Activated CD4-positive, alpha-beta T cell treated with anti-CD3 and anti-CD28 coated beads for 24 hours (primary cell): ENCODE measurements around the gene STMN1.

Experiments used
- DNase-seq, 2 donors: peaks; one replicate each; pipeline ENCODE4 v3.0.0-alpha.2; 2020; ENCODE audit warnings: low read depth in 2 of 2

The STMN1 gene

DNA sequence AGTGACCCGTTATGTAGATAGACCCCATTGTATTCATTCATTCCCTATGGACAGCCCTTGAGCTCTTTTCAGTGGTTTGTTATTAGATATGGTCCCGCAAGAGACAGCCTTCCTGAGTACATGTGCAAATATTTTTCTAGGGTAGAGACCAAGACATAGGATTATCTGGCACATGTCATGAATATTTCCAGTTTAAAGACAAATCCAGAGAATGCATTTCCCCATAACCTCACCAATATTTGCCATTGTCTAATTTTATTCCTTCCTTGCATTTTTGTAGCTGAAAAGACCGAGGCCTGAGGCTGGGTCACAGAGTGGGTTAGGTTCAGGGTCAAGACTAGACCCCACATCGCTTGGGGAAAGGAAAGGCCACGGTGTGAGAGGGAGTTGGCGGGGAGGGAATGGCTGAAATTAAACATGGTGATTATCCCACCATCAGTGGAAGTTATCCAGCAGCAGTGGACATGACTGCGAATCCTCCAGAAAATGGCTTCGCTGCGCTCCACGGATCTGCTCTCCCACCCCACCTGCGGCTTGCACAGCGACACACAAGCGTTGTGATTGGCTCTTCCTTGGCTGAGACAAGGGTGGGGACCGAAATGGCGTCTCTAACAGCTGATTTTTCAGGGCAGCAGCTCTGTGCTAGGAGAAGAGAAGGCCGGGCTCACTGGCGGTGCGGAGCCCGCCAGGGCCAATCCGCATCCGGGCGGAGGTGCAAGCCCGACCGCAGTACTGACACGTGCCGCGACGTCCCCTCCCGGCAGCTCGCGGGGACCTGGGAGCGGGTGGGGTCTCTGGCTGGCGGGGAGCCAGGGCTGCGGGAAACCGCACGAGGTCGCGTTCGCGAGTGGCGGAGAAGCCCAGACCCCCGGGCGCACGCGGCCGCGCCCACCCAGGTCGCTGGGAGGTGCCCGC, 16.1 kb upstream of the STMN1 start:
- peak; percentile 5 to 30 for DNase-seq

DNA sequence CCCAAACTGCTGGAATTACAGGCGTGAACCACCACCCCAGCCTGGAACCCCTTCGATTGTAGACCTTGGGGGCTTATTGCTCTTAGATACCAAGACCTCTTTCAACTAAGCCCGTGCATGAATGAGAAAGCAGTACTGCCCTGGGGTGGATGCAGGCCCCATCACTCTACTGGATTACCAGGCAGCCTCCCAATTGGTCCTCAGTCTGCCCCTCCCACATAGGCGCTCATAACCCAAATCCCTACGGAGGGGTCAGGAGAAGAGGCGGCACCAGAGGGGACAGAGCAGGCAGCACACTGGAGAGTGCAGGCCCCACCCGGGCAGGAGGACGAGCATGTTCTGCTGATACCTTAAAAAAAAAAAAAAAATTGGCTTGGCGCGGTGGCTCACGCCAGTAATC, 12.4 kb upstream of the STMN1 start:
- no peak for DNase-seq

DNA sequence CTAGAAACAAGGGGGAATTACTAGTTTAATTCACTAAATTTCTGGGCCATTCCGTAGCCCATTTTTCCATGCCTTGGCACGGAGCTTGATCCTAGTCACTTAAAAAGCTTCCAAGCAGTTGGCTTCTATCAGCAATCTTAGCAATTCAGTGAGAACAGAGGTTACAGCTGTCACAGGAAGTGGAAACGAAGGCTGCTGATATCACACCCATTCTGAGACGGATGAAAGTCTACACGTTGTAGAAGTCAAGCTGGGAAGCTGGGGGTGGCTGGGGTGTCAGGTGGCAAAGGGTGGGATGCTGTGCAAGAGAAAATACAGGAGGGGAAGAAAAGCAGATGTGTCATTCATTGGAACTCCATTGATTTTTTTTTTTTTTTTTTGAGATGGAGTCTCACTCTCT, 11.8 kb upstream of the STMN1 start:
- DNase-seq: no peak

DNA sequence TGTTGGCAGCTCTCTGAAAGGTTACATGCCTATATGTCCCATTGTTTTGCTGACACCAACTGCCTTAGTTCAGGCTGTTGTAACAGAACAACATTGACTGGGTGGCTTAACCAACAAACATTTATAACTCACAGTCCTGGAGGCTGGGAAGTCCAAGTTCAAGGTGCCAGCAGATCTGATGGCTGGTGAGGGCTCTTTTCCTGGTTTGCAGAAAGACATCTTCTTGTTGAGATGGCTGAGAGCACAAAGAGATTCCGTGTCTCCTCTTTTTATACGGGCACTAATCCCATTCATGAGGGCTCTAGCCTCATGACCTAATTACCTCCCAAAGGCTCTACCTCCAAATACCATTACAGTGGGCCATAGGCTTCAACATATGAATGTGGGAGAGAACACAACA, 10.2 kb upstream of the STMN1 start:
- DNase-seq: no peak

DNA sequence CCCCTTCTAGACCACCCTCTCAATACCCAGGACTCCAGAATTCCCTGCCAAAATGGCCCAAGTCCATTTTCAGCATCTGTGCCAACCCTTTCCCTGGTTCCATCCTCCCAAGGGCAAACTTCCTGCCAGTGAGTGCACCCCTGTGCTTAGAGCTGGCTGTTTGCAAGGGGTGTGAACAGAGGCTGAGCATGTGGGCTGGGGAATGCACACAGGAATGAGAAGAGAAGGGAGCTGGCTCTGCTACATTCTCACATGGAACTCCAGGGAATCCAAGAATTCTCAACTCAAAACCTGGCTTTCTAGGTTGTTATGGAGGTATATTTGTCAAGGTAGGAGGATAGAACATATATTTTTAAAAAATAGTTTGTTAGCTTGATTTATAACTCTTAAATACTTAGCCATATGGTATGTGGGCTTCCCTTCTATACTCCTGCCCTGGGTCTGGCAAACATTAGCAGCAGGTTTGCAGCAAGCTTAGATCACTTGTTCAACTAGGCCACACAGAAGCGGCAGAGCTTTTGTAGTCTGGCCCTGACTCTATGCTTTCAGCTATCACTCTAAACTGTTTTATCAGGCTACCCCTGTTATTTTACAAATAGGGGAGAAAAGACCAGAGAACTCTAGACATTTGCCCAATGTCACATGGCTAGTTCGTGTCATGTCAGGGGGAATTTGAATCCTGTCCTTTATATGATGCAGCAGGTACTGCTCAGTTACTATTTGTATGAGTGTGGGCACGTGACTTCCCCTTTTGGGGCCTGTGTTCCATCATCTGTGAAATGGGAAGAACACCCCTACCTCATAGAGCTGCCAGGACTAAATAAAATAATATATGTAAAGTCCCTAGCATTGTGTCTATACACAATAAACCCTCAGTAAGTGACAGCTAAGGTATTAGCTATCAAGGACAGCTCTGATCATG, 8.1 kb upstream of the STMN1 start:
- no peak for DNase-seq

DNA sequence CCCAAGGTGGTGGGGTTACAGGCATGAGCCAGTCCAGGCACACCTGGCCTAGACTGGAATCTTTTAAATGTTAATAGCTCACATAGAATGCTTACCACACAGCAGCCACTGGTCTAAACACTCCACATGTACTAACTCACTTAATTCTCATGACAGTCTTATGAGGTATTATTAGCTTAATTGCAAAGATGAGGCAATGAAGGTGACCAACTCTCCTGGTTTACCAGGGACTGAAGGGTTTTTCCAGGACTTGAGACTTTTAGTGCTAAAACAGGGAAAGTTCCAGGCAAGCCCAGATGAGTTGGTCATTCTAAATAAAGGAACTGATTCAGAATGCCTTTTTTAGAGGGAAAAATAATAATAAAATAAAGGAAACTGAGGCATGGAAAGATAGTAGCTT, 7.0 kb upstream of the STMN1 start:
- DNase-seq: no peak

DNA sequence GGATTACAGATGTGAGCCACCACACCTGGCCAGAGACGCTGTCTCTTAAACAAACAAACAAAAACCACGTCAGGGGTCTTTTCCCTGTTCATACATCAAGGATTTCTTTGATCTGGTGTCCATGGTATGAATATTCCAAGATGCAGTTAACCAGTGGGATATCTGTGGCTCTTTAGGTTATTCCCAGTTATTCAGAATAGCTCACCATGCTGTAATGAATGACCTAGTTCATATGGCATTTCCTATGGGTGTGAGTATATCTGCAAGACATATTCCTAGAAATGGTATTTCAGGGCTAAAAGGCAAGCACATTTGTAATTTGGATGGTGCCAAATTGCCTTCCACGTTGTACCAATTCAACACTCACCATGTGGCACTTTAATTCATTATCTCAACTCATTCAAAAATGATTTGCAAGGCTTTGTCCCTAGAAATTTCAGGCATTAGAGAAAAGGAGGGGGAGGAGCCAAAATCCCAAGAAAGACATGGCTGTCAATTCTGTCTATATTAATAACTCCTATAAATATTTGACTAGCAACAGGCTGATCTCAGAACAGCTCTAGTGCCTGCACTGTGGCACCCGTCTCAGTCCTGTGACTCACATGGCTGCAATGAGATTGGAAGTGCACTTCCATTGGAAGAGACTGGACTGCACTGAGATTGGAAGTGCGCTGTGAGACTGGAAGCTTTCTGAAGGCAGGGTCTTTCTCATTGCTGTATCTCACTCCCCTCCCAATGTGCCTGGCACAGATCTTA, 6.0 kb upstream of the STMN1 start:
- no peak for DNase-seq

DNA sequence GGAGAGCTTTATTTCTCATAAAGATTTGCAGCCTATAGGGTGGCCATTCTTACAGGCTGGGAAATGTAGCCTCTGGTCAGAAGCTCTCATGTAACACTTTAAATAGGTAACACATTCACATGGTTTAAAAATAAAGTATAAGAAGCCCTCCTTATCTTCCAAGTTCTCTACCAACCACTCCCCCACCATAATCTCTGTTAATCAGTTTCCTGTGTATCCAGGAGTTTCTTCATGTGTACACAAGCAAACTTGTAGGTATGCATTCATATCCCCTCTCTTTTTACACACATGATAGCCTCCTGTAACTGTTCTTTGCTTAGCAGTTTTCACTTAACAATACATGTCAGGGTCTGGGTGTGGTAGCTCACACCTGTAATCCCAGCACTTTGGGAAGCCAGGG, 4.9 kb upstream of the STMN1 start:
- DNase-seq: no peak

DNA sequence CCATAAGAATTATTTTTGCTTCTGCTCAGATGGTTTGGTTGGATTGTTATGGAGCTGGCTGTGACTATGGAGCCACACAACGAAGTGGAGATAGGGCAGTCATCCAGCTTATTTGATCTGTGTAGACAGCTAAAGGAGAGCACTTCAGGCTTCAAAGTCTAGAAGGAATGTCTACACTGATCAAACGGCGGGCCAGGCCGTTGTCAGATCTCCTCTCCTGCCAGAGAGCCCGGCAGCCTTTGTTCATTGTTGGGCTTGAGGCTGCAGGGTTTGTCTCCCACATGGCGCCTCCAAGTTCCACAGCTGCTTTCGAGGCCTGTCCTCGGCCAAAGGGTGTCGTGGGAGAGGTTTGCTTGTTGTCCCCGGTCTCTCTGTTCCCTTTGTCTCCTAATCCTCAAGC, 2.8 kb upstream of the STMN1 start:
- no peak for DNase-seq

DNA sequence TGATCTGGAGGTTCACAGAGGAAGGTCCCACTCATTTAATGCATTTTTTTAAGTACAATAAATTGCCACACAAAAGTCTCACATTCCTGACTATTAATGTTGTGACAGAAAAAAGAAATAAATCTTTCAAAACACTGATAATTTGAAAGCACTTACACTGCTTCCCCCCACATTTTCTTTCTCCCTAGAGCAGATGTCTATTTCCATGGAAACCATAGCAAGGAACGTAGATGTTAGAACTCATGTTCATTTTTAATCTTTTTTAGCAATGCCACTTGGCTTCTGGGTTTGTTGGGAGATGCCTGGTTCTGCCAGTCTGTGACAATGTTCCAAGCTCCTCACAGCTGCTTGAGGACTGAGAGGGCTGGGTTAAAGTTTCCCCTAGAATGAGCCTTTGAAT, 1.9 kb upstream of the STMN1 start:
- no peak for DNase-seq

DNA sequence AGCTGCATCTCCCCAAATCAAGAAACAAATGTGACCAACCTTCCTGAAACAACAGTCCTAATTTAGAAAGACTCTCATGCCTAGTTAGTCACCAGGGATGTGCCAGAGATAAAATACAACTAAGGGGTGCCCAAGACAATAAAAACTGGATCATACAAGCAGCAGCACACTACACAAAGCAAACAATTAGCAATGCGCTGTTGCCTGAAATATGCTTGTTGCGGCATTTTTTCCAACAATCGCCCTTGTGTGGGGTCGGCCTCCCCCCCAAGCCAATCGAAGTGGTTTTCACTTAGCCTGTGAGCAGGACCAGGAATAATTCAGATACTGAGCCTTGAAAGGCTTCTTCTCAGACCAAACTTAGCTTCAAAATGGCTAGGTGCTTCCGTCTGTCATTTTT, 1.4 kb upstream of the STMN1 start:
- no peak for DNase-seq

DNA sequence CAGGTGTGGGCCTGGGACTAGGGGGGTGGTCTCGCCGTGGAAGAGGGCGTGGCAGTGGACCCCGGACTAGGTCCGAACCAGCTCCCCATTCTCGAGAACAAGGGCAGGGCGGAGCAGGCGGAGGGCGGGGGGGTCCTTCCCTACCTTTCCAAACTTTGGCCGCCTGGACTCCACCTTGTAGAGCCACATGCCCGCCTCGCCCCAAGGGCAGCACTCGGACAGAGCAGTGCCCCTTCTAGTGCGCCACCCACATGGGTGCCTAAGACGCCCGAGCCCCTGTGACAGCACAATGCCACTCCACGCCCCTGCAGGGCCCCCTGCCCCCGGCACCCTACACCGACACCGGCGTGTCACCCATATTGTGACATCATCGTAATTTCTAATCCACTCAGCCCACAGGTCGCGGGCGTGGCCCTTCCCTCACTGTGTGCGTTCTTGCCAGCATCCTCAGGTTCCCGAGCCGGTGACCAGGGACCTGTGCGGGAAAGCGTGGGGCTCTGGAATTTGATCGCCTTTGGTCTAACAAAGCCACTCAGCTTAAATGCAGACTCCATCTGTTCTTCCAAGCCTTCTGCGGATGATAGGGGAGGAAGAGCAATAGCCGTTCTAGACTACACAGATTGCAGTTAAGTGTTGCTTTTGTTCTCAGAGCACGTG, 553 bp upstream of the STMN1 start:
- no peak for DNase-seq

DNA sequence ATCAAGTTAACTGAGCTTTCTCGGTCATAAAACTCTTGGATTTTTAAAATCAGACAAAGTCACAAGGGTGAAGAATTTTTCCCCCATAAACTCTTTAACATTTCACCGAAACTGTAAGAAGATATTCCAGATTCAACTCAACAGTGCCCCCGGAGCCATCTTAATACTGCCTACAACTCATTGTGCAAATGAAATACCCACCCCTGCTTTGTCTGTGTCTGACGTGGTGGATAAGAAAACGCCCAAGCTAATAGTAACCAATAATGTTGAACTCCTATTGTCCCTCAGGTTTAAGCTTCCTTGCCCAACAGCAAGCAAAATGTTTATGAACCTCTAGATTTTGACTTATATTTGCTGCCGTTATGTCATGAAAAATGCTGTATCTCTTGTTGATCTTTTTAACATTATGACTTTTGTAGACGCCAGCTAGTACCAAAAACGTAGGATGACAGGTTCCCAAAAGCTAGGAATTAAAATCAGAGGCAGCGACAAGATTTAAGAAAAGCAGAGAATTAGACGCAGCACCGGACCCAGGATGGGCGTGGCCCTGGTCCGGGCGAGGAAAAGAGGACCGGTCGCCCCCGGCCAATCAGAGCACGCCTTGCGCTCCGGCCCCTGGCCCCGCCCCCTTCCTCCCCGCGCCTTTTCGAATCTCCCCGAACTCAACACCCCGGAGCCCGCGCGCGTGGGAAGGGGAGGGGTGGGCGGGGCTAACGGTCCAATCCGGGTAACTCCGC, 1.1 kb downstream of the STMN1 start:
- DNase-seq: peak; percentile 90 to 99

DNA sequence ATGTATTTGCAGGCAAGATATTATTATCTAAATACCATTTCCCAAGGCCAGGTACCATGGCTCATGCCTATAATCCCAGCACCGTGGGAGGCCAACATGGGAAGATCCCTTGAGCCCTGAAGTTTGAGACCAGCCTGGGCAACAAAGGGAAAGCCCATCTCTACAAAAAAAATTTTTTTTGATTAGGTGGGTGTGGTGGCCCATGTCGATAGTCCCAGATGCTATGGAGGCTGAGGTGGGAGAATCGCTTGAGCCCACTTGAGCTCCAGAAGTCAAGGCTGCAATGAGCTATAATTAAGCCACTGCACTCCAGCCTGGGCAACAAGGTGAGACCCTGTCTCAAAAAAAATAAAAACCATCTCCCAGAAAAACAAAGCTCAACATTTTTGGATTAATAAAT, 2.2 kb downstream of the STMN1 start:
- DNase-seq: no peak

DNA sequence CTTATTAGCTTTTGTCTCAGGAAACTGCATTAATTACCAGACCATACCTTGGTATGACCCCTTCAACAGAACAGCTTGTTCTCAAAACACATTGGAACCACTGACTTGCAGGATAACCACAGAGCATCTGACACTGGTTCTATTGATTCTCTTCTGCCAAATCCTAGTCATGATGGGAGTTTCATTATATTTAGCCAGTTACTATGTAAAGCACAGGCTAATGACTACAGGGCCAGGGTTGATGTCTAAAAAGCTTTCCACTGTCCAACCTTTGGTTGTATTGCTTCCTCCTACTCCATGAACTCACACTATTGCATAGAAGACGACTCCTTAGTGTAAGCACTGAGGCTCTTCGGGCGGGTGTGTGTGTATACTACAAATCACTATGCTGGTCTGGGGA, 3.8 kb downstream of the STMN1 start:
- no peak for DNase-seq

DNA sequence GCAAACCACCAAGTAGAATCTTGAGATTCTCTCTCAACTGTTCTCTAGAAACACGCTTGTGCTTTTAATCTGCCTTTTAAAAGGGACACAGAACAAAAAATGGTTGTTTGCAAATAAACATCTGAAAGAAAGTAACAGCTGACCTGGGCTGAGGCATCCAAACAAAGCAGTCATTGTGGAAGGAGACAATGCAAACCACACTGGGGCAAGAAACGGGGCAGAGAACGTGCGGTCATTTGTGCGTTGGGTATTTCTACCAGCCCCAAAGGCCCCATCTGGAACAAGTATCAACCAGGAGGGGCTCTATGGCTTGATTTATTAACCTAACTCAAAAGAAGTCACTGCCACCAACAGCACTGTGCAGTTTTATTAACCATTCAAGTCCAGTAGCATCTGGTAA, 6.0 kb downstream of the STMN1 start:
- DNase-seq: no peak

DNA sequence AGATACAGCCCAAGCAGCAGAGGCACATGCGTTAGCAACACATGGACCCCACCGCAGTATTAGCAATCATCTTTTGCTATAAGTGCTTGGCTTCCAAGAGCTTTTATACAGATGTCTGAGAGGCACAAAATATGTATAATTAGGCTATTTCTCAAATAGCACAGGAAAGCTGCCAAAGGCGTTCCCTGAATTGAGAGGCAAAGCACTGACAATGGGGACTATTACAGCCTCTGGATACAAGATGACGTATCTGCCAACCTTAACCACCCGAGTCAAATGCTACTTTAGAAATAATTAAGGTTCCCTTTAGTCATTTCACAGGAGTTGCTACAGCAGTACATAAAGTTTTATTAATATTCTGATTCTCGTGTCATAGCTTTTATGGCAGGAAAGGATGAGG, 6.4 kb downstream of the STMN1 start:
- no peak for DNase-seq

DNA sequence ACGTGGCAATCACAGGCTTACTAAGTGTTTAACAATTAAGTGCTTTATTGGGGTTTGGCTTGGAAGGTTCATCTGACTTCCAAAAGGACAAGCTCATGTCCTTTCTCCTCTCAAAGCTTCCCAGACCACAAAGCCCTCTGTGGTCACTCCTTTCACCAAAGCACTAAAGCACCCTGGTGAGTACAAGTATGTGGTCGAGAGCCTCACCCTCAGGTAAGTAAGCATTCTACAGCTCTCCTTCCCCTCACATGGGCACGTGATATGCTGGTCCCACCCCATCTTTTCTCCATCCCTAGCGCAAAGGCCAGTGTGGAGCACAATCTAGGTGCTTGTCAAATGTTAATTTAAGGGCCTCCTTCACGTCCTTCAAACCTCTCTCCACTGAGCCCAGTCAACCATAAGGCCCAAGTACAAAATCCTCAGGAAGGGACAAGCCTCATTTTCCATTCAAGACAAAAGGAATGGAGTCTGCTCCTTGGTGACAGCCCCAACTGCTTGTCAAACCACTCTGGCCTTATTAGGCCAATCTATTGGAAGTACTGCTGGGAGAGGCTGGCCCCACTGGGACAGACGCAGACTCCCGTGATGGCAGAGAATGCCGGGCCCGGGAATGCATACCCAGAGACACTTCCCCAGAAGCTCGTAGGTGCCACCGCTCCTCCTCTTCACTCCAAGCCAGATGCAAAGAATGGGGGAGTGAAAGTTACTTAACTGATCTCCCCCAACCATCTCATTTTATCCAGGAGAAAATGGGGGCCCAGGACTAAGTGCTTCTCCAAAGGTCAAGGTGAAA, 7.8 kb downstream of the STMN1 start:
- no peak for DNase-seq

DNA sequence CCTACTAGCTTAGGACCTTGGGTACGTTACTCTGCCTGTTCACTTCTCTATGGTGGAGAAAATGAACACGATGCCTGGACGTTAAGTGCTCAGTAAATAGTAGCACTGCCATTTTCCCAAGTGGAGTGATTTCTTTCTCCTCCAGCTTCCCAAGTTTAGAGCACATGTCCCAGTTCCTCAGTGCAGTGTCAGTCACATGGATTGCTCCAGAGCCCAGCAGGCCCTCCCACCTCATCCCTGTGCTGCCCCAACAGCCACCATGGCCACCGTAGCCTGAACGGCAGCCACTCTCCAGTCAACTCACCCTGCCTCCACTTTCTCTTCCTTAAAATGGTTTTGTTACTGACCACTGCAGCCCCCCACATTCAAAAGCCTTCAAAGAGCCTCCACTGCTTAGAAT, 8.5 kb downstream of the STMN1 start:
- DNase-seq: no peak

DNA sequence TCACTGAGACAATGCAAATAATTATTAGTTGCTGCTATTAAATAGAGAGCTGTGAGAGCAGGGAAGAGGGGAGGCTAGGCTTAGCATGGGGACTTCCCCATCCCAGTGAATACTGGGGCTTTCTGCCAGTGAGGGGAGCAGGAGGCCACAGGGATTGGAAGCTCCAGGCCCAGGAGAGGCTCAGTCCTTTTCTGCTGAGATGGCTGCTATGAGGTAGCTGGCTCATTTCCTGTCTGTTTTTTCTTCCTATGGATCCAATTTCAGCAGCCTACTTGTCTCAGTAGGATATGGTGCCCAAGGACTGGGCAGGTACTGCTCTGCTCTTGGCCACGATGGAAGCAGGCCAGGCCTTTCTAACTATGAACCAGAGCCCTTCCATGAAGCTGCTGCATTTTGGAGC, 10.0 kb downstream of the STMN1 start:
- DNase-seq: no peak
